OCI-LY1 (cell line): Measurements from ENCODE around the gene GSG1L.

Experiments used
- H2AFZ ChIP-seq: fragments of 200-600 bp; sonication (generic), shearing (Covaris generic); 2 replicates; pipeline ENCODE4 v1.6.0; 2014; ENCODE audit warnings: antibody characterized with exemption, mild to moderate bottlenecking, low read length
- H3F3A ChIP-seq: fragments of 200-600 bp; sonication (generic), shearing (Covaris generic); 2 replicates; pipeline ENCODE4 v1.6.0; 2014; ENCODE audit warnings: mild to moderate bottlenecking, antibody characterized with exemption, low read length, moderate library complexity; ENCODE audit not compliant: insufficient read depth
- H3K27ac ChIP-seq: fragments of 200-600 bp; sonication (generic); 2 replicates; pipeline ENCODE4 v1.5.1; 2014; ENCODE audit warnings: low read length, mixed run types, mild to moderate bottlenecking, low read depth; ENCODE audit not compliant: poor library complexity, severe bottlenecking
- H3K27me3 ChIP-seq: fragments of 200-600 bp; sonication (generic); 2 replicates; pipeline ENCODE4 v1.6.0; 2014; ENCODE audit warnings: antibody characterized with exemption, mild to moderate bottlenecking, low read length, moderate library complexity; ENCODE audit not compliant: insufficient read depth
- H3K36me3 ChIP-seq: fragments of 200-600 bp; sonication (generic); 2 replicates; pipeline ENCODE4 v1.6.1; 2014; ENCODE audit warnings: mild to moderate bottlenecking, antibody characterized with exemption, low read length, moderate library complexity, mixed read lengths; ENCODE audit not compliant: insufficient read depth
- H3K4me1 ChIP-seq: fragments of 200-600 bp; sonication (generic); 2 replicates; pipeline ENCODE4 v1.5.1; 2014; ENCODE audit warnings: mild to moderate bottlenecking, low read length, moderate library complexity; ENCODE audit not compliant: insufficient read depth, severe bottlenecking
- H3K4me2 ChIP-seq: fragments of 200-600 bp; sonication (generic), shearing (Covaris generic); 2 replicates; pipeline ENCODE4 v1.6.1; 2014; ENCODE audit warnings: low read length
- H3K4me3 ChIP-seq: fragments of 200-600 bp; sonication (generic); 2 replicates; pipeline ENCODE4 v1.5.1; 2014; ENCODE audit warnings: low read length, low read depth, mild to moderate bottlenecking, mixed read lengths; ENCODE audit not compliant: poor library complexity, severe bottlenecking
- H3K79me2 ChIP-seq: fragments of 200-600 bp; shearing (Covaris generic); 2 replicates; pipeline ENCODE4 v1.6.1; 2016; ENCODE audit warnings: mixed run types, low read length, mixed read lengths; ENCODE audit not compliant: insufficient read depth
- H3K9ac ChIP-seq: fragments of 200-600 bp; sonication (generic), shearing (Covaris generic); 2 replicates; pipeline ENCODE4 v1.6.1; 2014; ENCODE audit warnings: mild to moderate bottlenecking, low read length, mixed read lengths
- H3K9me2 ChIP-seq: fragments of 200-600 bp; sonication (generic), shearing (Covaris generic); 2 replicates; pipeline ENCODE4 v1.6.1; 2014; ENCODE audit warnings: low read depth, mild to moderate bottlenecking, low read length, mixed read lengths
- H3K9me3 ChIP-seq: fragments of 200-600 bp; shearing (Covaris generic); 2 replicates; pipeline ENCODE4 v1.6.1; 2014; ENCODE audit warnings: low read length, mixed read lengths
- H4K20me1 ChIP-seq: fragments of 200-600 bp; sonication (generic), shearing (Covaris generic); 2 replicates; pipeline ENCODE4 v1.6.0; 2016; ENCODE audit warnings: mild to moderate bottlenecking, low read length; ENCODE audit not compliant: insufficient read depth
- EZH2 ChIP-seq: fragments of 200-600 bp; sonication (generic), shearing (Covaris generic); IDR thresholded peaks from 2 replicates; pipeline ENCODE4 v1.8.0; 2017; ENCODE audit warnings: borderline replicate concordance, mixed run types, mild to moderate bottlenecking, antibody characterized with exemption, low read length, moderate library complexity, mixed read lengths
- TF ChIP-seq, protein P1 (sequence below): fragments of 200-600 bp; sonication (generic), shearing (Covaris generic); IDR thresholded peaks from 2 replicates; pipeline ENCODE4 v1.5.1; 2017; ENCODE audit warnings: mild to moderate bottlenecking, antibody characterized with exemption, low read length, moderate library complexity, mixed read lengths

The GSG1L gene

DNA sequence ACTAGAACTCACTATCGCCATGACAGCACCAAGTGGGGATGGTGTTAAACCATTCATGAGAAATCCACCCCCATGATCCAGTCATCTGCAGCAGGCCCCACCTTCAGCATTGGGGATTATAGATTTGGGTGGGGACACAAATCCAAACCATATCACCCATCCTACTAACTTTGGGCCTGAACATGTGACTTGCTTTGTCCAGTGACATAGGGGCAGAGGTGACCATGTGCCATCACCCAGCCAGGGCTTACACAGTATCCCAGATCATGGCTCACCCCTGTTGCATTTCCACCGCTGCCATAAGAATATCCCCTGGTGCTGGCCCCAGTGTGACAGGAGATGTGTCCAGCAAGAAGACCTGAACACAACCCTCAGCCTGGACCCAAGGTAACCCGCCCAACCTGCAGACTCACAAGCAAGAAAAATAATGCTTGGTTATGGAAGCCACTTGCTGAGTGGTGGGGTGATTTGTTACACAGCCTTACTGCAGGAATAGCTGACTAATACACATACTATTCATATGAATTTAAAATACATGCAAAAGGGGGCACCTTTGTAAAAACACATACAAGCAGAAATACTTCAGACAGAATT lies 130.9 kb downstream of the GSG1L start:
- Histone ChIP-seq H3K36me3 (no peaks in the 10 kb centered on the region), H3K4me3 (no peak overlapping the region), H3K9me3 (no peaks in the 10 kb centered on the region), H2AFZ (no peak overlapping the region), H3F3A (no peaks in the 10 kb centered on the region), H3K27ac (no peak overlapping the region), H3K9ac (no peak overlapping the region), H3K79me2 (no peaks in the 10 kb centered on the region), H3K27me3 (no peaks in the 10 kb centered on the region), H3K4me2 (no peak overlapping the region), H3K4me1 (no peaks in the 10 kb centered on the region), H4K20me1 (no peaks in the 10 kb centered on the region), H3K9me2 (no peaks in the 10 kb centered on the region)
- no peak for TF ChIP-seq EZH2

- no peaks in the 10 kb centered on the region for H3K4me1 ChIP-seq
Observed at GRCh38 chr16:27929818-27930217, 133.7 kb downstream of the GSG1L start.

GRCh38 chr16:27928542-27928941 lies 135.0 kb downstream of the GSG1L start:
- no peak overlapping the region for H3K4me2 ChIP-seq
- H3K79me2 ChIP-seq: no peaks in the 10 kb centered on the region
- H3K27ac ChIP-seq: no peak overlapping the region
- no peaks in the 10 kb centered on the region for H3K27me3 ChIP-seq
- no peaks in the 10 kb centered on the region for H3K9me2 ChIP-seq
- H3K9me3 ChIP-seq: no peaks in the 10 kb centered on the region
- no peak overlapping the region for H3K4me3 ChIP-seq
- no peaks in the 10 kb centered on the region for H3F3A ChIP-seq
- no peaks in the 10 kb centered on the region for H3K36me3 ChIP-seq
- H2AFZ ChIP-seq: no peak overlapping the region
- no peak overlapping the region for H3K9ac ChIP-seq
- TF ChIP-seq, protein P1, sequence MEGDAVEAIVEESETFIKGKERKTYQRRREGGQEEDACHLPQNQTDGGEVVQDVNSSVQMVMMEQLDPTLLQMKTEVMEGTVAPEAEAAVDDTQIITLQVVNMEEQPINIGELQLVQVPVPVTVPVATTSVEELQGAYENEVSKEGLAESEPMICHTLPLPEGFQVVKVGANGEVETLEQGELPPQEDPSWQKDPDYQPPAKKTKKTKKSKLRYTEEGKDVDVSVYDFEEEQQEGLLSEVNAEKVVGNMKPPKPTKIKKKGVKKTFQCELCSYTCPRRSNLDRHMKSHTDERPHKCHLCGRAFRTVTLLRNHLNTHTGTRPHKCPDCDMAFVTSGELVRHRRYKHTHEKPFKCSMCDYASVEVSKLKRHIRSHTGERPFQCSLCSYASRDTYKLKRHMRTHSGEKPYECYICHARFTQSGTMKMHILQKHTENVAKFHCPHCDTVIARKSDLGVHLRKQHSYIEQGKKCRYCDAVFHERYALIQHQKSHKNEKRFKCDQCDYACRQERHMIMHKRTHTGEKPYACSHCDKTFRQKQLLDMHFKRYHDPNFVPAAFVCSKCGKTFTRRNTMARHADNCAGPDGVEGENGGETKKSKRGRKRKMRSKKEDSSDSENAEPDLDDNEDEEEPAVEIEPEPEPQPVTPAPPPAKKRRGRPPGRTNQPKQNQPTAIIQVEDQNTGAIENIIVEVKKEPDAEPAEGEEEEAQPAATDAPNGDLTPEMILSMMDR: no peak
- TF ChIP-seq EZH2: no peak
- no peaks in the 10 kb centered on the region for H4K20me1 ChIP-seq
- H3K4me1 ChIP-seq: no peaks in the 10 kb centered on the region

More at GRCh38 chr16:27929818-27930217, 133.7 kb downstream of the GSG1L start:
- no peaks in the 10 kb centered on the region for H3K9me2 ChIP-seq
- H4K20me1 ChIP-seq: no peaks in the 10 kb centered on the region
- H3K9ac ChIP-seq: no peak overlapping the region
- H3K9me3 ChIP-seq: no peaks in the 10 kb centered on the region
- no peak overlapping the region for H3K4me2 ChIP-seq
- H2AFZ ChIP-seq: no peak overlapping the region
- no peaks in the 10 kb centered on the region for H3K27me3 ChIP-seq
- H3K4me3 ChIP-seq: no peak overlapping the region
- no peaks in the 10 kb centered on the region for H3K36me3 ChIP-seq
- H3K79me2 ChIP-seq: no peaks in the 10 kb centered on the region
- no peak overlapping the region for H3K27ac ChIP-seq
- TF ChIP-seq, protein P1: no peak
- no peak for TF ChIP-seq EZH2
- H3F3A ChIP-seq: no peaks in the 10 kb centered on the region
